PFSK-1 (cell line): ENCODE results near the gene MCMBP. TPM values are rescaled to one million over a fixed set of nuclear protein-coding genes. Genes with fewer than 3 reads are reported as not detected.

ENCODE experiments used
- FOXP2 ChIP-seq: optimal IDR thresholded peaks from 2 replicates; pipeline ENCODE3; 2011; ENCODE audit warnings: borderline replicate concordance, control low read depth, inconsistent platforms; ENCODE audit not compliant: insufficient read depth; ENCODE audit errors: extremely low read length, extremely low read depth
- POLR2AphosphoS5 ChIP-seq: IDR thresholded peaks from 2 replicates; pipeline ENCODE4 v1.6.1; 2012; ENCODE audit warnings: low read depth, mild to moderate bottlenecking, control low read depth, low read length, moderate library complexity
- REST ChIP-seq, 2 experiments: IDR thresholded peaks; 2 replicates each; pipeline versions ENCODE4 v1.6.1 to v1.8.0; 2011 to 2012; ENCODE audit warnings: low read depth in 2 of 2, low read length in 2 of 2, control low read depth in 1 of 2, inconsistent platforms in 1 of 2, mild to moderate bottlenecking in 1 of 2, moderate library complexity in 1 of 2; ENCODE audit not compliant: insufficient read depth in 1 of 2
- SIN3A ChIP-seq: IDR thresholded peaks from 2 replicates; pipeline ENCODE4 v1.6.1; 2012; ENCODE audit warnings: mild to moderate bottlenecking, low read length, moderate library complexity, borderline replicate concordance; ENCODE audit not compliant: insufficient read depth
- TAF1 ChIP-seq: IDR thresholded peaks from 2 replicates; pipeline ENCODE4 v1.6.1; 2012; ENCODE audit warnings: low read length, control low read depth, borderline replicate concordance; ENCODE audit not compliant: insufficient read depth
- polyA plus RNA-seq: library from polyadenylated mRNA; unstranded; fragments of >200 nt; gene quantifications from one replicate; pipeline ENCODE4 v1.2.1, GENCODE V29; 2012; ENCODE audit warnings: low read depth, missing spikeins; ENCODE audit not compliant: insufficient read length

MCMBP gene
- polyA plus RNA-seq: 26.0 TPM

GRCh38 chr10:119872610-119872859 lies at the start of gene MCMBP:
TSS of gene MCMBP (minus strand) at chr10:119872843. CDS start at chr10:119872584, 259 bp downstream.
- TF ChIP-seq REST (IDR thresholded peaks at IDR 0.05; ENCODE audit: insufficient read depth in 1 of 2, low read depth in 2 of 2, low read length in 2 of 2) (no peak), FOXP2 (no peak), POLR2AphosphoS5 (peak; percentile 23; the same call in 1 of the 2 replicates), TAF1 (no peak), SIN3A (0 out of 2 replicates have a peak, but pooled peaks have one; percentile 19)

- no peak for TF ChIP-seq TAF1
- TF ChIP-seq POLR2AphosphoS5: no peak
- no peak for TF ChIP-seq REST (IDR thresholded peaks at IDR 0.05; ENCODE audit: insufficient read depth in 1 of 2, low read depth in 2 of 2, low read length in 2 of 2)
- no peak for TF ChIP-seq FOXP2
- no peak for TF ChIP-seq SIN3A
Measured at GRCh38 chr10:119919826-119920225, 47.2 kb upstream of the MCMBP start.

GRCh38 chr10:119919271-119919670 lies 46.6 kb upstream of the MCMBP start:
- TF ChIP-seq SIN3A (no peak), FOXP2 (no peak)

- TF ChIP-seq REST (IDR thresholded peaks at IDR 0.05; ENCODE audit: insufficient read depth in 1 of 2, low read depth in 2 of 2, low read length in 2 of 2): no peak
- TF ChIP-seq POLR2AphosphoS5: no peak
- TF ChIP-seq SIN3A: no peak
- TF ChIP-seq TAF1: no peak
- no peak for TF ChIP-seq FOXP2
Measured at GRCh38 chr10:119917777-119918176, 45.1 kb upstream of the MCMBP start.

GRCh38 chr10:119910689-119911088 lies 38.0 kb upstream of the MCMBP start:
- TF ChIP-seq FOXP2 (no peak), SIN3A (no peak), REST (IDR thresholded peaks at IDR 0.05; ENCODE audit: insufficient read depth in 1 of 2, low read depth in 2 of 2, low read length in 2 of 2) (no peak), TAF1 (no peak), POLR2AphosphoS5 (no peak)
